ENCODE results near the gene ZC3H15.
"Not testable (repeated sequence)": the region's sequence is repeated elsewhere in the genome, so short reads cannot be mapped to it uniquely, and the experiment has no call there.

ZC3H15 gene

DNA sequence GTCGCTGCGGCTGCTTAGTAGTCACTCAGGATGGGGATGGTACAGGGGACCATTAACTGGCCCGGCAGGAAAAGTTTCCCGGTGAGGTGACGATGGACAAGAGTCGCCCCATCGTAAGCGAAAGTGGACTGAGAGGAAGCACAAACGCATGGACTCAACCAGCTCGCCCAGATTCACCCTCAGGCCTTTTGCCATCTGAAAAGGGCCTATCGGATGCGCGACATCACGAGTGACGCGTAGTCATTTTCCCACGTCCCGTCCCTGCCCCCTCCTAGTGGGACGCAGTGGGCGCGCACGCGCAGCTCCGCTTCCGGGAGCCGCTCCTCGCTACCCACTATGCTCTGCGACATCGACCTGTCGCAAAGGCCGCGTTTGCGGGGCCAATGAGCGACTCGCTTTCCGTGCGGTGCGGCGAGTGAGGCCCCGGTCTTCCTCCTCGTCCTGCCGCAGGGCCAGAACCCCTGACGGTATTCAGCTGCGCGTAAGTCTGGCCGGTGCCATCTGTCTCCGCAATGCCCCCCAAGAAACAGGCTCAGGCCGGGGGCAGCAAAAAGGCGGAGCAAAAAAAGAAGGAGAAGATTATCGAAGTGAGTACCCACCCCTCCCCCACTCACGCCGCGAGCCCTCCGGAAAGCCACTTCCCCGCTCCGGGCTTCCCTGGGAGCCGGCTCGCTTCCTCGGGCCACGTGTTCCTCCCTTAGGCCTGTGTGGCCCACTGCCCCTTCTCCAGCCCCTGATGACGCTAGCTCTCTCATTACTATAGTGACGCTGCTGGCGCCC lies at the start of gene ZC3H15:
ZC3H15 (plus strand) TSS at position 390 of the 780 bp plus-strand sequence; CDS start at position 513, 123 bp downstream.
- peak; percentile 76 to 90 for DNase-seq

DNA sequence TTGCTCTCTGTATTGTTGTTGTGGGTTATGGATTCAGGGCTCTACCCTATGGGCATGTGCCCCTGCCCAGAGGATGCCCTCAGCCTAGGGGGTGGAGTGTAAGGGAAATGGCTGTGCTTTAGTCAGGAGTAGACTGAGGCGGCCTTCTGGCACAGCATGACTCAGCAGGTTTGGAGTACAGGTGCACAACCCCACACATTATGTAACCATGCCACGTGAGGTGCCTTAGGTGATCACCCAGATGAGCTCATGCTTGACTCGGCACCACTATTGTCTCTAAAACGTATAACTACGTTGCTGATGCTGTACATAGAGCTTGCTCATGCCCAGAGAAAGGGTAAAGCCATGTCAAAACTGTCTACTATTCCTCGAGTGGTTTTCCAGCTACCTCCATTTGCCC lies 48.3 kb upstream of the ZC3H15 start:
- DNase-seq, result no peak

DNA sequence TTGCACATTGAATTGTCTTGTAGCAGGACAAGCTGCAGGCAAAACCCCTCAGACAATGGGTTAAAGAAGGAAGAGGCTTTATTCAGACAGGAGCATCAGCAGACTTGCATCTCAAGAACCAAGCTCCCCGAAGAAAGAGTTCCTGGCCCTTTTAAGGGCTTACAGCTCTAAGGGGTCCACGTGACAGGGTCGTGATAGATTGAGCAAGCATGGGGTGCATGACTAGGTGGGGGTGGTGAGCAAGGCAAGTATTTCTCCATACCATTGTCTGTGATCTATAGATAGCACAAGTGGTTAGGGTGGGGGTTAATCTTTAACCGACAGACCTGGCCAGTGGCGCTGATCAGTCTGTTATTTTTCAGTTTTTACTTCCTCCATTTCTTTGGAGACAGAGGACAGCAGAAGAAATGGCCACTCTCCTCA lies 46.4 kb upstream of the ZC3H15 start:
- DNase-seq, result not testable (repeated sequence)

DNA sequence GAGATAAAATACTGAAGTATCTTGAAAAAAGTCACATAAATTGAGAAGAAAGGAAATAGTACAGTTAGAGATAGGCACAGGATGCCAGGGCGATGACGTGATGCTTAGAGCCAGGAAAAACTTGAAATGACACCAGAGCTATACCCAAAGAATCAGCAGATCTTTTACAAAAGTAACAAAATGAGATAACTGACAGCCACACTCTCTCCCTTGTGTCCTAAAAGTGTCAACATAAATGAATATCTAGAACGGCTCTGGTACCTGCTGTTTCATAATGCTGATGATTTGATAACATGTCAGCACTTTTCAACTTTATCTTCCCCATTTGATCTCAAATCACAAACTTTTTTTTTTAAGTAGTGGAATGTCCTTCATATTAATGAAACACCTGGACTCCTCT lies 45.6 kb upstream of the ZC3H15 start:
- DNase-seq, result no peak

DNA sequence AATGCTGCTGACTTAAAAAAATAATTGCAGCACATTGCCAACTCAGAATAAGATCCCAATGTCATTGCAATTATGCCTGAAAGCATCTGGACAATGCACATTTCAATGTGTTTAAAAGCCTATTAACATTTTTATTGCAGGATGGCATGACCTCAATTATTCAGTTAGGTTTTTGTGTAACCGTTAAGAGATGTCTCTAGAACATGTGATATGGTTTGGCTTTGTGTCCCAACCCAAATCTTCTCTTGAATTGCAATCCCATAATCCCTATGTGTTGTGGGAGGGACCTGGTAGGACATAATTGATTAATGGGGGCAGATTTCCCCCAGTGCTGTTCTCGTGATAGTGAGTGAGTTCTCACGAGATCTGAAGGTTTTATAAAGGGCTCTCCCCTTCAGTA lies 43.2 kb upstream of the ZC3H15 start:
- DNase-seq, result no peak

DNA sequence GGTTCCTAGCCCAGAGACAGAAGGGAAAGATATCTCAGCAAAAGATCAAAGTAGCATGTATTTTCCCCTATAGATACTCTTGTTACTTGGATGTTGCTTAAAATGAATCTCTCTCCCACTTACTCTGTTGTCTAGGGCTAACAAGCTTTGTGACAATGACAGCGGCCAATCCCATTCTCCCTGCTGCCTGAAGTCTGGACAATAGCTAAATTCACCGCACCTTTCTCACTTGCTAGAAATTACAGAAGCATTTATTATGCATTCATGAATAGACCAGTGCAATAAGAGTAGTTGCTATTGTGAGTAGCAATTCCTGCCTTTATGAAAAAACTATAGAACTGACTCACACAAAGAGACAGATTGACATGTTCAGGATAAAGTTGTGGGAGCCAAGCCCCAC lies 42.2 kb upstream of the ZC3H15 start:
- DNase-seq, result no peak

DNA sequence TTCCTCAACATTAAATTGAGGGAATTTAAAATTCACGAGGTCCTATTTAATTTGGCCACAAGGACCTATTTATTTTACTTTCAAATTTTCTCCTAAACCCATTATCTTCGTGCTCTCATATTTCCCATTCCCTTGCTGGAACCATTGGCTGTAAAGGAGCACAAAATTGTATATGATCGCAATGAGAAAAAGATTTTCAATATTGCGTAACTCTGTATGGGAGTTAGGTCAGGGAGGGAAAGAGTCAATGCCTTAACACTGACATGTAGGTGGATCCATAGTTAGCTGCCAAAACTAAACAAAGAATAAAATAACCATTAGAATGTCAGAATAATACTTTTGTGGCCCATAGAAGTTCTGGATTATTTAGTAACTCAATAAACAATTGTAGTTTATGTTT lies 40.6 kb upstream of the ZC3H15 start:
- no peak for DNase-seq

DNA sequence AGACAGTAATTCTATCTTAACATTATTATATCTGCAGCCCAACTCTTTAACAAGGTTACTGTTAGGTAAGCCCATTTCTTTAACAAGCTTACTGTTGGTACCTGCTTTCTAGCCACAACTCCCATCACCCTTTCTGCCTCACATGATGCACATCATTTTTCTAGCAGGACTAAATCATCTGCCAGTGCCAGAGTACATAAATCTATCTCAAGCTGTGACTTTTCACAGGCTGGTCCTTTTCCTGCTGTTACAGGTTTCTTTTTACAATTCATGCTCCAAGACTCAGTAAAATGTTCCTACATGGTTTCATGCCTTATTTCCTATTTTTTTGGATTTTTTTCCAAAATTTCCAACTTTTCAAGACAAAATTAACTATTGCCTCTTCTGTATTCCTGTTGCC lies 30.4 kb upstream of the ZC3H15 start:
- DNase-seq, result no peak

DNA sequence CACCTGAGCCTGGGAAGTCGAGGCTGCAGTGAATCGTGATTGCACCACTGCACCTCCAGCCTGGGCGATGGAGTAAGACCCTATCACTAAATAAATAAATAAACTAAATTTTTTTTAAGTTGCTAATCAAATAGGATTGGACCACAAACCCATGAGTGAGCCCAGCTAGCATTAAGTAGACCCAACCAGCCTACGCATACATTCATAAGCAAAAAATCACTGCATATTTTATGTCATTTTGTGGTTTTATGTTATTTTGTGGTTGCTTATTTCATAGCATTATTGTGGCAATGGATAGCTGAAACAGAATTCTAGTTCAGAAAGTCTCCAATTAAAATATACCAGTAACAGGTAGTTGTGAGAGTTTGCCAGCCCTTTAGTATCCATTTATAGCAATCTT lies 29.1 kb upstream of the ZC3H15 start:
- no peak for DNase-seq

DNA sequence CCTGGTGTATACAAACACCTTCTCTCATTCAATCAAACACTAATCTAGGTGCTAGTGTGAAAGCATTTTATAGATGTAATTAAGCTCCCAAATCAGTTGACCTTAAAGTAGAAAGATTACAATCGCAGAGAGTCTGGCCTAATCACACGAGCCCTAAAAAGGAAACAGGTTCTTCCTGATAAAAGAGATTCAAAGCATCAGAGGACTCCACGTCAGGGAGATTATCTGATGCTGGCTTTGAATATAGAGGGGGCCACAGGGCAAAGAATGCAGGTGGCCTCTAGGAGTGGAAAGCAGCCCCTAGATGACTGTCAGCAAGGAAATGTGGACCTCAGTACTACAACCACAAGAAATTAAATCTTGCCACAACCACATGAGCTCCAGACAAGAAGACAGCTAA lies 28.2 kb upstream of the ZC3H15 start:
- DNase-seq, result no peak

DNA sequence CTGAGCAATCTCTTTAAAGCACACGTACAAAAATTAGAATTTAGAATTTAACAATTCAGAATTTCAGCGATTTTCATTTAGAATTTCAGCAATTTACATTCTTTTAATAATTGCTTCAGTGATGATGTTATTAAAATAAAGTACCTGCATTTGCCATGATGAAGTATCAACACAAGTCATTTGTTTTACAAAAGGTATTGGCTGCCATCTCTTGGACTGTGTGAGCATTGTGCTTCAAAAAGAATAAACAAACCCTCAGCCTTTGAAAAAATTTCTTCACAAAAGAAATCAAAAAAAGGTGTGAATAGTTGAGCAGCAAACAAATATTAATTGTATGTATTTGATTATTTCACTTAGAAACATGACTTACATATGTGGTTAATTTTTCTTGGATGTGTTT lies 27.1 kb upstream of the ZC3H15 start:
- DNase-seq, result no peak

DNA sequence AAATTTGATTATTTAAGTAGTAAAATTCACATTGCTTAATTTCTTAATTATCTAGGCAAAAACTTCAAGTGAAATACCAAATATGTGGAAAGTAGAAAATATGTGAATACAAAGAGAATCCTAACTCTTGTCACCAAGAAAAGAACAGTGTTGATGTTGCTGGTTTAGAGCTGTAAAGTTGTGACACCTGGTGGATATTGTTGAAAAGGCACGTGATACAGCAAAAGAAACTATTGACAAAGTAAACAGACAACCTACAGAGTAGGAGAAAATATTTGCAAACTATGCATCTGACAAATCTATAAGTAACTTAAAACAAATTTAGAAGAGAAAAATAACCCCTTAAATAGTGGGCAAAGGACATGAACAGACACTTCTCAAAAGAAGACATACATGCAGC lies 25.6 kb upstream of the ZC3H15 start:
- no peak for DNase-seq

DNA sequence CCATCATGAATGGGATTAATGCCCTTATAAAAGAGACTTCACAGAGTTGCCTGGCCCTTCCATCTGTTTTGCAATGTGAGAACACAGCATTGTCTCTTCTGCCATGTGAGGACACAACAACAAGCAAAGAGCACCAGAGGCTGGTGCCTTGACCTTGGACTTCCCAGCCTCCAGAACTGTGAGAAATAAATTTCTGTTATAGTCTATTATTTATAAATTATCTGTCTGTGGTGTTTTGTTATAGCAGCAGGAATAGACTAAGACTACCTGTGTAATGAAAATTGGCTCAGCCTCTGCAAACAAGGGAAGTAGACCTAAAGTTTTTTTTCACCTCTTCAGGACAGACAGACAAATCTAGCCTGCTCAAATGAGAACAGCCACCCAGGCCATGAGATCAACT lies 19.3 kb upstream of the ZC3H15 start:
- no peak for DNase-seq

DNA sequence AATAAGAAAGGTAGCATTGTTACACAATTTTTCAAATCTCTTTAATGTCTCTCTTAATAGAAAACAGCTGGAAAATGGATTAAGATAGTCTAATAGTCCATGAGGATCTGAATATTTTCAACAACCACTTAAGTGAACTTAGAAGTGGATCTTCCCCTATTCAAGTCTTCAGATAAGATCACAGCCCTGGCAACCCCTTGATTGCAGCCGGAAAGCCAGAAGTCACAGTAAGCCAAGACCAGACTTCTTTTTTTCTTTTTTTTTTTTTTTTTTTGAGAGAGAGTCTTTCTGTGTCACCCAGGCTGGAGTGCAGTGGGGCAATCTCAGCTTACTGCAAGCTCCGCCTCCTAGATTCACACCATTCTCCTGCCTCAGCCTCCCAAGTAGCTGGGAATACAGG lies 18.6 kb upstream of the ZC3H15 start:
- no peak for DNase-seq

DNA sequence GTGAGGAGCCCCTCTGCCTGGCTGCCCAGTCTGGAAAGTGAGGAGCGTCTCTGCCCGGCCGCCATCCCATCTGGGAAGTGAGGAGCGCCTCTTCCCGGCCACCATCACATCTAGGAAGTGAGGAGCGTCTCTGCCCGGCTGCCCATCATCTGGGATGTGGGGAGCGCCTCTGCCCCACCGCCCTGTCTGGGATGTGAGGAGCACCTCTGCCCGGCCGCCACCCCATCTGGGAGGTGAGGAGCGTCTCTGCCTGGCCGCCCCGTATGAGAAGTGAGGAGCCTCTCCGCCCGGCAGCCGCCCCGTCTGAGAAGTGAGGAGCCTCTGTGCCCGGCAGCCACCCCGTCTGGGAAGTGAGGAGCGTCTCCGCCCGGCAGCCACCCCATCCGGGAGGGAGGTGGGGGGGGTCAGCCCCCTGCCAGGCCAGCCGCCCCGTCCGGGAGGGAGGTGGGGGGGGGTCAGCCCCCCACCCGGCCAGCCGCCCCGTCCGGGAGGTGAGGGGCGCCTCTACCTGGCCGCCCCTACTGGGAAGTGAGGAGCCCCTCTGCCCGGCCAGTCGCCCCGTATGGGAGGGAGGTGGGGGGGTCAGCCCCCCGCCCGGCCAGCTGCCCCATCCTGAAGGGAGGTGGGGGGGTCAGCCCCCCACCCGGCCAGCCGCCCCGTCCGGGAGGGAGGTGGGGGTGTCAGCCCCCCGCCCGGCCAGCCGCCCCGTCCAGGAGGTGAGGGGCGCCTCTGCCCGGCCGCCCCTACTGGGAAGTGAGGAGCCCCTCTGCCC lies 13.2 kb upstream of the ZC3H15 start:
- DNase-seq, result not testable (repeated sequence)

DNA sequence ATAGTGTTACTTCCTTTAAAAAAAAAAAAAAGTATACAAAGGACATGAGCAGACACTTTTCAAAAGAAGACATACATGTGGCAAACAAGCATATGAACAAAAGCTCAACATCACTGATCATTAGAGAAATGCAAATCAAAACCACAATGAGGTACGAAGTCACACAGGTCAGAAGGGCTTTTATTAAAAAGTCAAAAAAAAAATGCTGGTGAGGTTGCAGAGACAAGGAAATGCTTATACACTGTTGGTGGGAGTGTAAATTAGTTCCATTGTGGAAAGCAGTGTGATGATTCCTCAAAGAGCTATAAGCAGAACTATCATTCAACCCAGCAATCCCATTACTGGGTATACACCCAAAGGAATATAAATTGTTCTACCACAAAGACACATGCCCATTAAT lies 11.8 kb upstream of the ZC3H15 start:
- DNase-seq, result not testable (repeated sequence)

DNA sequence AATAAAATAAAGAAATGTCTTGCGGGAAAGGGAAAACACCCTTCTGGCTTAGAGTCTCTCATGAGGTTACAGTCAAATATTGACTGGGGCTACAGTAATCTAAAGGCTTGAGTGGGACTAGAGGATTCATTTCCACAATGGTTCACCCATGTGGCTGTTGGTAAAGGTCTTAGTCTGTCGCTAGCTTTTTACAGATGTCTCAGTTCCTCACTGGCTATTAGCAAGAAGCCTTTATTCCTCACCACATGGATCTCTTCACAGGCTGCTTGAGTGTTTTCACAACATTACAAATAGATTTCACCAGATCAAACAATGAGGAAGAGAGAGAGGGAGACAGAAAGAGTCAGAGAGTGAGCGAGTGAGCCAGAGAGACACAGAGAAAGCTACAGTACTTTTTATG lies 8.3 kb upstream of the ZC3H15 start:
- DNase-seq, result no peak

DNA sequence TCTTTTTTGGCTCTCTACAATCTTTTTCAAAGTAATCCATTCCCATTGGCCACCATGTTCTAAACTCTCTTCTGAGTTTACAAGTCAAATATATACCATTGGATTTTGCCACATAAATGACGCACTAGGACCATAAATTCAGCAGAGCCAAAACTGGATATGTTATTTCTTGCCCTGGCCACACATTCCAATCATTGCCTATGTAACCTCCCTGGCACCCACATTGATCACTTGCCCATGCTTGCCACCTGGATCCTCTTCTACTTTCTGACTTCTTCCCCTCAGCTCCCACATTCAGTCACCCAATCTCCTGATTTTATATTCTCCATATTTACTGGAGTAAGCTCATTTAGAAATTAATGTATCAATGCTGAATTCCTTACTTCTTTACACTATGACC lies 5.1 kb upstream of the ZC3H15 start:
- DNase-seq, result no peak

DNA sequence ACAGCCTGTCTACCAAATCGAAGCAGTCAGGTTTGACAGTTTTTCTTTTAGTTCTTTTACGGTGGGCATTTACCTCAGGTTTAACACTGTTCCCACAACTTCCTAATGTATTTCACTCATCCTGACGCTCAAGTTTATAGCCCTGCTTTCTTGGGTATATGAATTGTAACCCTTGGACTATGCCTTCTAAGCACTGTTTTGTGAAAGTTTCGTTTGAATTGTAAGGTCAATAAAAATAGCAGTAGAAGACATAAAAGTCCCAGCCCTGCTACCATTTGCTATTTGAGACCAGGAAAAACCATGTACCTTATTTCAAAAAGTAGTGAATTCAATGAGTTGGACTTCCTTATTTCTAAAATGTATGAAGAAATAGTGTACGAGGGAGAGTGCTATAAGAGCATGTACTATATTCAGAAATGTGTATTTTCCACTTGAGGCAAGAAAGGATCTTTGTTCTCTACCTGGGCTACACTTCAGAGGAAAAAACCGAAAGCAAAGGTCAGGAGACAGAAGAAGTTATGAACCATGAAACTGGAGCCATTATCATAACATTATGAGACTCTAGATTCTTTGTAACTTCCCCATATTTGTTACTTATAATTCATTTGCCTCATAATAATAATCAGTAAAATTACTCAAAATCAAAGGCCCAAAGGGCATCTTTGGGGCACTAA lies 1.9 kb upstream of the ZC3H15 start:
- DNase-seq, result no peak

DNA sequence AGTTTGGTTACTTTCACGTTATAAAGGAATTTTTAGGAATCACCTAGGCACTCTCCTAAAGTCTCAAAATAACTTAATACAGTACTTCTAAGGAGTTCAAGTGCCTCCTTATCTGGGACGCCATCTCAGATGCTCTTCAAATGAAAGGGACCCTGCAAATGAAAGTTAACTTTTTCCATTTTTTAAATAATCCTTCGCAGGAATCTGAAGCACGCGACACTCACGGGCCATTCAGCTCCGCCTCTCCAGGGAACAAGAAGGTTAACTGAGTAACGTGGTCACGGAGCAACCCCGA lies 537 bp upstream of the ZC3H15 start:
- no peak for DNase-seq

DNA sequence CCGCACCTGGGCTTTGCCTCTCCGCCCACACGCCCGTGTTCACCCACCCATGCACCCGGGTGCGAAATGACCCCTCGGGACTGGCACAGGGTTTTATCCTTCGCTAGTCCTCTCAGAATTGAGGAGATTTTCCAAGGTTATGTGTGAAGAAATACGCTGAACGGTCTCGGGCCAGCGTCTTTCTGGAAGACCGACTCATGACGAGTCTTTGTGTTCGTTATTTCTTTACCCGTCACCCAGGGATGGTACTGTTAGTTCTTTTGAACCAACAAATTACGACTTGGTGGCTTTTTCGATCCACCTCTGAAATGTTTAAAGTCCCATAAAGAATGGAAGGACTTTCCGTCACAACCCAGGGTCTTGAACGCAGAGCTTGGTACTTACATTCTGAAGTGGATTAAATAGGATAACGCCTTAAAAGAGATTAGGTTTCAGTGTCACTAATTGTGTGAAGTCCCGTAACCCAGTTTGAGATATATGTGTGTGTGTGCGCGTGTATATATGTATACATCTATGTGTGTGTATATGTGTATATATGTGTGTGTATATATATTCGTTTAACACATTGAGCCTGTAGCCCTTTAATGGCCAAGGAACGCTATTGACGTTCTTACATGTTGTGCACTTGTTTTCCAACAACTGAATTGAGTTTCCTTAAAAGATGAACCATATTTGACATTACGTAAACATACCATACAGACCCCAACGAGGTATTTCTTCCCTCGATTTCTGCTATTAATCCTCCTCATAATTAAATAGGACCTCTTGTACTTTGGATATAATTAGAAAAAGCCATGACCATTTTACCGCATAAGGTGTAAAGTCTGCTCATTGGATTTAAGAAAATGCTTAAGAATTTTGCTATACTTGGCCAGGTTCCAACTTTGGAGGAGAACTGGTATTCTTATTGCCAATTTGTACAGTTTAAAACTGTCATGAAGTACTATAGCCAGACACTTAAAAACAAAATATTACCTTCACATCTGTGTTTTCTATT lies 889 bp downstream of the ZC3H15 start:
- no peak for DNase-seq

DNA sequence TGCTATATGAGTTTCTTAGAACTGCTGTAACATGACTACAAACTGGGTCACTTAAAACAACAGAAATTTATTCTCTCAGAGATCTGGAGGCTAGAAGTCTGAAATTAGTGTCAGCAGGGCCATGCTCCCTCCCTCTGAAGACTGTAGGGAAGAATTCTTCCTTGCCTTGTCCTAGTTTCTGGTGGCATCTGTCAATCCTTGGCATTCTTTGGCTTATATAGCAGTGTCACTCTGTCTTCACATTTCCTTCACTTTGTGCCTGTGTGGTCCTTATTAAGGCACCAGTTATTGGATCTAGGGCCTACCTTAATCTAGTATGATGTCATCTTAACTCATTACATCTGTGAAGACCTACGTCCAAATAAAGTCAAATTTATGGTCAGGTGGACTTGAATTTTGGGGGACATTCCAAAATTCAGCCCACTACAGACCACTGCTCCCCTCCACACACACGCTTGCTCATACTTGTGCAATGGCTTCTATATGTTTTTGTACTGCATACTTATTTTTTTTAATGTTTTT lies 7.6 kb downstream of the ZC3H15 start:
- no peak for DNase-seq

DNA sequence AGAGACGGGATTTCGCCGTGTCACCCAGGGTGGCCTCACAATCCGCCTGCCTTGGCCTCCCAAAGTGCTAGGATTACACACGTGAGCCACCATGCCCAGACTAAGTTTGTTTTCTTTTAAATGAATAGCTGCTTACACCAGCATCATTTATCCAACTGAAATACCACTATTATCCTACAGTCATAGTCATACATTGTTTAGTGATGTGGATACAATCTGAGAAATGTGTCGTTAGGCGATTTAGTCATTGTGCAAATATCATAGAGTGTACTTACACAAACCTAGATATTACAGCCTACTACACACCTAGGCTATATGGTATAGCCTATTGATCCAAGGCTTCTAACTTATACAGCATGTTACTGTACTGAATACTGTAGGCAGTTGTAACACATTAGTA lies 10.3 kb downstream of the ZC3H15 start:
- no peak for DNase-seq

Measured in cerebellar nuclear complex (tissue), 1 donor.